ENCODE measurements around the gene BATF. TPM values are rescaled to one million over a fixed set of nuclear protein-coding genes. Genes with fewer than 3 reads are reported as not detected.

BATF gene
- total RNA-seq, 1 experiment from 2014 or later = not detected

DNA sequence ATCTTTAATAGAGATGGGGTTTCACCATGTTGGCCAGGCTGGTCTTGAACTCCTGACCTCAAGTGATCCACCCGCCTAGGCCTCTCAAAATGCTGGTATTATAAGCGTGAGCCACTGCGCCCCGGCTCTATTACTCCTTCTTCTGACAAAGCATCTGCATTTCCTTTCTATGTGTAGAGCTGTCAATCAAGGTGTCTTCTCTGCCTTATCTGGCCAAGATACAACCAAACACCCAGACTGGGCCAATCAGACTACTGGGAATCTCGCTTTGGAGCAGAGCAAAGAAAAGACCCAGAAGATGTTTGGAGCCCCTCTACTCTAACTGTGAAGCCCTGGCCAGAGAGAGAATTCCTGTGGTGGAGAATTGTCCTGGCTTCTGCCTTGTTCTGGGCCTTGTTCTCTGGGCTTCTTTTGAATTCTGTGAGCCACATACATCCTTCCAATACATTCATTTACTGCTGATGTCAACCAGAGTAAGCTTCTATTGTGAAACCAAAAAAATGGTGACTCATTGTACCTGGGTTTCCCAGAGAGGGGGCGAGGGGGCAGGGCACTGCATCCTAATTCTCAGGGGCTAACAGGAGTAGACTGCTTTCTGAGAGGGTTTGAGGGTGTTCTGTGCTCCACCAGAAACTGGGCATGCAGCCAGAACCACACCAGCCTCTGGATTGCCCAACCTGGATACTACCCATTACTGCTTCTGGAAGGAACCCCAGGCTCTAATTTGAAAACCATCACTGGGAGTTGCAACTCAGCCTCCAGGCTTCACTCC, 37.4 kb downstream of the BATF start:
- DNase-seq (ENCODE audit: low read depth) = peak; percentile 54

DNA sequence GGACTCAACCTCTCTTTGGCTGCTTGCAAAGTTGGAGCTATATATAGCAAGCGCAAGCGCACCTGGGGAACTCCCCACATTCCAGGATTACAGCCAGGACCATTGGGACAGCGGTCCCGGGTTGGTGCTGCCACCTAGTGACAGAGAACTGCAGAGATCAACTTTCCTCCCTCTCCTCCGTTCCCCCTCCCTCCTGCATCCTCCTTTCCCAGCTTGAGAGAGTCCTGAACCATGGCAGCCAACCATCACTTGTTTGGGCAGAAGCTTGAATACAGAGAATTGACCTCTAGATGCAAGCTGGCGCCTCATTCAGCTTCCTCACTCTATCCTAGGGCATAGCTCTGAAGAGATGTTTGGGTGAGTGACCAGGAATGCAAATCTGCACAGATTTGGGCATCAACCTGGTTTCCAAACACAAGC, 38.8 kb downstream of the BATF start:
- peak; percentile 77 for DNase-seq (ENCODE audit: low read depth)

DNA sequence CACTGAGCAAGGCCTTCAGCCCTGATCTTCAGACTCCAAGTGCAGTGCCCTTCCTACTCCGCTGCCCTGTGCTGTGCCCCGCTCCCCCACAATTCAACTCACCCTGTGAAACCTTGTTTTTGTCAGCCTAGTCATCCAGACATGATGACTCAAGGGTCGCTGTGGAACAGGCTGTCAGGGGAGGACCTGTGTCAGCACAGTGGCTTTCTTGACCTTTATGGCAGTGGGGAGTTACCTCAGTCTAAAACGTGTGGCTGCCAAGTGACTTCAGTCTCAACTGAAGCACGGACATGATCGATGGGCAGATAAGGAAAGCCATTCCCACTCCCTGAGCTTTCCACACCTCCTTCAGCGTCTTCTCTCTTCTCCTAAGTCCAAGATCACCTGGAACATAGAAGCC, 39.8 kb downstream of the BATF start:
- peak; percentile 39 for DNase-seq (ENCODE audit: low read depth)

GRCh38 chr14:75562489-75562888, 40.2 kb downstream of the BATF start:
- no peak for DNase-seq (ENCODE audit: low read depth)

DNA sequence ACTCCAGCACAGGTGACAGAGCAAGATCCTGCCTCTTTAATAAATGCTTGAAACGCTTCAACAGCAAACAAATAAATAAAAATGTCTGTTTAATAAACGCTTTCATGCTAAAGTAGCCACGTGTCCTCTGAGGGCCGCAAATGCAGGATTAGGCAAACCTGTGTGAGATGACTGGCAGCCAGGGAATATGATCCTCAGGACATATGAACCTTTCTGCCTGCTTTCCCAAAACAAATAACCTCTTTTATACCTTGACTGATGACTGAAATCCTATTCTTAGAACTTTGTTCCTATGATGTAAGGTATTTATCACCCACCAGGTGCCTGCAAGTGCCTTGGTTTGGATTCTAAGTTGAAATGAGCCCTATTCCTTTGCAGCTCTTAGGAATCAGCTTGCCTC, 41.7 kb downstream of the BATF start:
- DNase-seq (ENCODE audit: low read depth) = no peak

DNA sequence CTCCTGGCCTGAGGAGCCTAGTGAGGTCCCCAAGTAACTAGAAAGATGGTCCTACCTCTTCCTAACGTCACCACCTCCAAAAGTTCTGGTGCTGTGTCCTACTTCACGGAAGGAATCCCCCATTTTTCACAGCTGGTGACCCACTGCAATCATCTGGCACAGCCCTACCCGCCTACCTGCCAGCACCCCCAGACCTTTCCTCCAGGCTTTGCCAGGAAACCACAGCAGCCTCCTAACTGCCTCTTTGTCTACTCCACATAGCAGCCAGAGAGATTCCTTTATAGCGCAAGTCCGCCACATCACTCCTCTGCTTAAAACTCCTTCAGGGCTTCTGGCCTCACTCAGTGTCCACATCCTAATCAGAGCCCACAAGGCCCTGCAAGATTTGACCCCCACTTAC, 42.8 kb downstream of the BATF start:
- DNase-seq (ENCODE audit: low read depth) = no peak

DNA sequence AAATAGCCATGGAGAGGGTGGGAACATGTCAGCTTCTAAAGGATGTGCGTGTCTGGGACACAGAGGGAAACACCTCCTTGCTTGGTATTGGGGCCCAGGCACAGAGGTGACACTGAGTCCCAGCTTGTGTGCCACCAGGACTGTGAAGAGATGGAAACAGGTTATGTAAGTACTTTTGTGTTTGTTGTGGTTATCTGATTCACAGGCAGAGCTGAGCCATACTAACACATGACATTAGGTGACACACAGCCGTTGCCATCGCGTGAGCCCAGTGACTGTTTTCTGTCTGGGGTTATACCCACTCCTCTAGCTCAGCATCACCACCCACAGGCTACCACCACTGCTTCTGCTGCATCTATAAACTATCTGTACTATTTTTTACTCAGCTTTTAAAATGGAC, 44.1 kb downstream of the BATF start:
- peak; percentile 44 for DNase-seq (ENCODE audit: low read depth)

DNA sequence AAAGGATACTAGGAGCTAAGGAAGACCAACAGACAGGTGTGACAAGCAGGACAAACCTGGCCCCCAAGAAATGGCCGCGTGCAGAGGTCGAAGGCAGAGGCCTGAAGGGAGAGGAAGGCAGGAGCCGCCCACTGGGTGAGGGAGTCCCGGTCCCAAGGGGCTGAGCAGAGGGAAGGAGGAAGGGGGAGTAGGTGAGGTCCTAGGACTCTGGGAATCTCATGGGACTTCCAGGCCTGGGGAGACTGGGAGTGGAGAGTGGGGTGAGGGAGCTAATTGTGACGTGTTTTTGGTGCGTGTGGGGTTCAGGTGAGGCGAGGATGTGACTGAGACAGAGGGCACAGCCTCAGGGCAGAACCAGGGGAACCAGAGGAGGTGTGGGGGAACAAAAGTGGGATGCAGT, 44.5 kb downstream of the BATF start:
- DNase-seq (ENCODE audit: low read depth) = no peak

- DNase-seq (ENCODE audit: low read depth) = no peak
These were observed 45.9 kb downstream of the BATF start for GRCh38 chr14:75568140-75568539.

DNA sequence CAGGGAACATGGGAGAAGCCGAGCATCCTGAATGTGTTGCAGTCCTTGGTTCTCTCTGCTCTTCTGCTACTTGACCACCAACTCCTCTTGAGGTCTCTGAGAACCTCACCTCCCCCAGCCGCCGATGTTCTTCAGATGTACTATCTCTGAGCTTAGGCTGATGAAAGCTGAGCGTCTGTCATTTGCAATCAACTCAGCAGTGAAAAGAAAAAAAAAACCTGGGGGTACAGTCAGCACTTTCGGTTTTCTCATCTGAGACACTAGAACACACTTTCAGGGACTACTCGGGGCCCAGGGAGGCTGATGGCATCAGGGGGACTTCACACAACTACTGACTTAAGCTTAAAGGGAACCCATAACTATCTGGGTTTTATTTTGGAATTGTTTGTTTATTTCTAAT, 46.5 kb downstream of the BATF start:
- no peak for DNase-seq (ENCODE audit: low read depth)

- DNase-seq (ENCODE audit: low read depth) = no peak
These were observed 48.5 kb downstream of the BATF start for GRCh38 chr14:75570797-75571196.

DNA sequence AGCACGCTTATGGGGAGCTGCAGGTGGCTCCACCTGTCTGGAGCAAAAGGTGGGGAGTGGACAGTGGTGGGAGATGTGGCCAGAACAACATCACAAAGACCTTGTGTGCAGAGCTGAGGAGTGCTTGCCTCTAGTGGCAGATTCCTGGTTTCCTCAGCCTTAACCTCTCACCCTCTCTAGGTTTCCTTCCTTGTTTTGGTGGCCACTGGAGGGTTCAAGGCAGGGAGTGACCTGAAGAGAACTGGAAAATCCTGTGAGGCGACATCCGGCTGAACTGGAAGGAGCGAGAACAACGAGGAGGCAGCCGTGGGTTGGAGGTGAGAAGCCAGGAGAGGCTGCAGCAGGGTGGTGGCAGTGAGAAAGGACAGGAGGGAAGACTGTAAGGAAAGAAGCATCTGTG, 49.8 kb downstream of the BATF start:
- no peak for DNase-seq (ENCODE audit: low read depth)

GRCh38 chr14:75577090-75577489, 54.8 kb downstream of the BATF start:
- no peak for DNase-seq (ENCODE audit: low read depth)

- peak; percentile 70 for DNase-seq (ENCODE audit: low read depth)
These were observed 55.4 kb downstream of the BATF start for GRCh38 chr14:75577729-75578101.

- peak; percentile 47 for DNase-seq (ENCODE audit: low read depth)
These were observed 56.0 kb downstream of the BATF start, which contains the start of gene FLVCR2 for GRCh38 chr14:75578102-75578785. Gene FLVCR2, plus strand, starts transcription at chr14:75578620. Its CDS starts 353 bp downstream, at chr14:75578973.

DNA sequence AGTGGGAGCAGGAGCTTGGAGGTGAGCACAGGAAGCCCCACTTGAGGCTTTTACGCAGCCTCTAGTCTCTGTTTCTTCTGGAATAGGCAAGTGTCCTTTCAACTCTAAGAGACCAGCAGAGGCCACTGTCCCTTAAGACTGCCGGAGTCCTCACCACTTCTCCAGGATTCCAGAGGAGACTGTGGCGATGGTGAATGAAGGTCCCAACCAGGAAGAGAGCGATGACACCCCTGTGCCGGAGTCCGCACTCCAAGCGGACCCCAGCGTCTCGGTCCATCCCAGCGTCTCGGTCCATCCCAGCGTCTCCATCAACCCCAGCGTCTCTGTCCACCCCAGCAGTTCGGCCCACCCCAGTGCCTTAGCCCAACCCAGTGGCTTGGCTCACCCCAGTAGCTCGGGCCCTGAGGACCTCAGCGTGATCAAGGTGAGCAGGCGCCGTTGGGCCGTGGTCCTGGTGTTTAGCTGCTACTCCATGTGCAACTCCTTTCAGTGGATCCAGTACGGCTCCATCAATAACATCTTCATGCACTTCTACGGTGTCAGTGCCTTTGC, 56.6 kb downstream of the BATF start:
- no peak for DNase-seq (ENCODE audit: low read depth)

- DNase-seq (ENCODE audit: low read depth) = no peak
These were observed 57.1 kb downstream of the BATF start for GRCh38 chr14:75579338-75579864.

DNA sequence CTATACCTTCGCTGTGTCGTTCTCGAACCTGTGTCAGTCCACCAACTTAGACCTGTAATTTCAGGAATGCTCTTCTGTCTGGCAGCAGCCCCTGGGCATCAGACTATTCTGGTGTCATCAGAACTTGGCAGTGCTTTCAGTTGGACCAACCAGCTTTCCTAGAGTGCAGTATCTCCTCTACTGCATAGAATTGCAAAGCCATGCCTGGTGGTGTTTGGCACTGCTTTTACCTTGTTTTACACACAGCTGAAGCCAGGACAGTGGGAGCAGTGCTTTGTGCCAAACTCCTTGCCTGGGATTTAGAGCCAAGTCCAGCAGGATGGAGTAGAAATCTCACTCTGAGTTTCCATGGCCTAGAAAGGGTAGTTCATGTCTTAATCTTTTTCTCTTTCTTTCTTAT, 57.6 kb downstream of the BATF start:
- no peak for DNase-seq (ENCODE audit: low read depth)

GRCh38 chr14:75587388-75587787, 65.1 kb downstream of the BATF start:
- no peak for DNase-seq (ENCODE audit: low read depth)

- DNase-seq (ENCODE audit: low read depth) = no peak
These were observed 67.7 kb downstream of the BATF start for GRCh38 chr14:75589931-75590330.

DNA sequence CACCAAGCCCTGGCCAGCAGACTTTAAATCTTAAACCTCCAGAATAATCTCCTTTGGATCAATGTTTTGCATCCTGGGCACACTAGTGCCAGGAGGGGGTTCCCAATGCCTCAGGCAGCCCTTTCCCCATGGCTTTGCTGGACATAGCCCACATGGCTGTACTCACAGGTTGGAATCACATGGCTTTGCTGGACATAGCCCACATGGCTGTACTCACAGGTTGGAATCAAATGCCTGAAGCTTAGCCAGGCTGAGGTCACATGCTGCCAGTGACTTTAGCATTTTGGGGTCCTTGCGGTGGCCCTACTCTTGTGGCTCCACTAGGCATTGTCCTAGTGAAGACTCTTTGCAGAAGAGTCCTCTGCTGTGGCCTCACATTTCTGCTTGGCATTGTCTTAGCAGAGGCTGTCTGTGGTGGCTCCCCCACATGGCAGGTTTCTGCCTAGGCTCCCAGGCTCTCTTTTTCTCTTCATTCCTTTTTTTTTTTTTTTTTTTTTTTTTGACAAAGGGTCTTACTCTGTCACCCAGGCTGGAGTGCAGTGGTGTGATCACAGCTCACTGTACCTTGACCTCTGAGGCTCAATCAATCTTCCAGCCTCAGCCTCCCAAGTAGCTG, 69.2 kb downstream of the BATF start:
- no peak for DNase-seq (ENCODE audit: low read depth)

DNA sequence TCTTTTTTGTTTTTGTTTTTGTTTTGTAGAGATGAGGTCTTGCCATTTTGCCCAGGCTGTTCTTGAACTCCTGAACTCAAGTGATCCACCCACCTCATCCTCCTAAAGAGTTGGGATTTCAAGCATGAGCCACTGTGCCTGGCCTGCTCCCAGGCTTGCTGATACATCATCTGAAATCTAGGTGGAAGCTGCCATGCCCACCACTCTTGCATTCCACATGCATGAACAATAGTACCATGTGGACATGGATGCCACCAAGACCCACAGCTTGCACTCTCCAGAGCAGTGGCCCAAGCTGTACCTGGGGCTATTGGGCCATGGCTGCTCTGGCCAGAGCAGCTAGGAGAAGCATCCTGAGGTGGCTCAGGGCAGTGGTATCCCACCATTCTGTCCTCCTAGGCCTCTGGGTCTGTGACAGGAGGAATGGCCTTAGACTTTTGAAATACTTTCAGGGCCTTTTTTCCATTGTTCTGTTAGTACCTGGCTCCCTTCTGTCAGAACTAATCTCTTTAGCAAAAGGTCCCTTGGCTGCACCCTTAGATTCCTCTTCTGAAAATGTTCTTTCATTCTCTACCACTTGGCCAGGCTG, 69.8 kb downstream of the BATF start:
- DNase-seq (ENCODE audit: low read depth) = no peak
